H1 (cell line): ENCODE results near the gene PI4K2A. TPM values are rescaled to one million over a fixed set of nuclear protein-coding genes. Genes with fewer than 3 reads are reported as not detected.
A peak's percentile ranks its signal among the peaks of the same experiment; 100 is the strongest.

ENCODE experiments used
- CBX5 ChIP-seq: fragments of 300-800, 300-1000 bp; sonication (generic); IDR thresholded peaks from 2 replicates; pipeline ENCODE4 v1.7.1; 2016; ENCODE audit warnings: antibody characterized with exemption, low read length, low read depth
- CHD7 ChIP-seq: fragments of 300-600 bp; sonication (generic); IDR thresholded peaks from 2 replicates; pipeline ENCODE4 v1.7.1; 2012; ENCODE audit warnings: low read length, moderate library complexity, mild to moderate bottlenecking, inconsistent platforms; ENCODE audit not compliant: insufficient replicate concordance
- EP300 ChIP-seq, 2 experiments: IDR thresholded peaks; 1 replicate in 1 of 2; 2 replicates in 1 of 2; pipeline ENCODE4 v1.6.1; 2011 to 2012; ENCODE audit warnings: low read depth in 2 of 2, low read length in 2 of 2, mild to moderate bottlenecking in 2 of 2, borderline replicate concordance in 1 of 2, inconsistent platforms in 1 of 2, moderate library complexity in 1 of 2
- JUND ChIP-seq: IDR thresholded peaks from 2 replicates; pipeline ENCODE4 v1.6.1; 2011; ENCODE audit warnings: mild to moderate bottlenecking, improper control_type of control experiment, low read length
- SP1 ChIP-seq: IDR thresholded peaks from 2 replicates; pipeline ENCODE4 v1.6.1; 2011; ENCODE audit warnings: low read depth, low read length
- SUZ12 ChIP-seq: fragments of 200-600 bp; sonication (generic); IDR thresholded peaks from 2 replicates; pipeline ENCODE4 v1.6.1; 2012; ENCODE audit warnings: mild to moderate bottlenecking, inconsistent platforms, low read length, moderate library complexity, mixed read lengths
- YY1 ChIP-seq: IDR thresholded peaks from 2 replicates; pipeline ENCODE4 v1.6.1; 2011; ENCODE audit warnings: low read depth, mild to moderate bottlenecking, low read length
- polyA plus RNA-seq, 7 experiments: library from polyadenylated mRNA; depleted of rRNA in 3 of 7; stranded (reverse) in 5 of 7; unstranded in 2 of 7; fragments of >200 nt in 5 of 7; fragments of 200-250 nt in 2 of 7; gene quantifications; 1 replicate in 5 of 7; 2 replicates in 1 of 7; 4 replicates in 1 of 7; pipeline versions ENCODE4 v1.2.1 to v1.2.3, GENCODE V29; 2011 to 2013; ENCODE audit warnings: missing spikeins in 2 of 7, mixed read lengths in 2 of 7
- total RNA-seq: library from RNA; stranded (reverse); fragmentation: NEBNext Ultra II Directional; extraction: Animal tissue kit (Norgen Biotek cat#: 25700); gene quantifications from 2 replicates; pipeline ENCODE4 v1.2.1, GENCODE V29; 2021

PI4K2A gene
- total and polyA plus RNA-seq, 2 of the 8 experiments (the other 6 are each of a cell fraction or from before 2014, with no cell fraction given), result 20.7 to 21.9 TPM

DNA sequence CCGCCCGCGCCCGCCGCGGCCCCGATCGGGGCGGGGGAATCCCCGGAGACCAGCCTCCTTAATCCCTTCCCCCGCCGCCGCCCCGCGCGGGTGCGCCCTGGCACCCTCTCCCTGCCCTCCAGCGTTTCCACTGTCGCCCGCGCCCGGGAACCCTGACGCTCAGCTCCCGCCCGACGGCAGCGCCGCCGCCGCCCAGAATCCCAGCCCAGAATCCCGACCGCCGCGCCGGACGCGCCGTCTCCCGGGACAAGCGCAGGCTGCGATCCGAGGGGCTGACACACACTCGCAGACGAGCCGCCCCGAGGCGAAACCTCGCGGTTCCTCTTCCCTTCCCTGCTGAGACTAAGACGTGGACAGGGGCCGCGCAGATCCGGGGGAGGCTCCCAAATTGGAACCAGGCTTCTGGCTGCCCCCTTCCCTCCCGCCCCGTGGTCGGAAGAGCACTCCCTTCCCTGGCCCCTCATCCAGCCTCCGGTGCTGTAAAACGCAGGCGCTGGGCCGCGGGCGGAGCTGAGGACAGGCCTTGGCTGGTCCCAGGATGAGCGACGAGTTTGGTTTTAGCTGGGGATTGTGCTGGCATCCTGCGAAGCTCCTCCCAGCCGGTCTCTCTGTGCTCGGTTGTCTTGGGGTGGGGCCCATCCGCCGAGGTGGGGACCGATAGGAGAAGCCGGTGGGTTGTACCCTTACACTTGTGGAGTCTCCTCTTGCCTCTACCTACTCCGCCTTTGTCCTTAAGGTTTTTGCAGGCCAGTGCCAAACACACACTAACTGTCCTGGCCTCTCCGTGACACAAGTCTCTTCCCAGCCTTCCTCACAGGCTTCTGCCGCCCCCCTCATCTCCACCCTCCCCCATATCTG is 74.2 kb downstream of the PI4K2A start (continued):
- TF ChIP-seq CHD7, result no peak
- no peak for TF ChIP-seq JUND
- no peak for TF ChIP-seq SUZ12
- no peak for TF ChIP-seq CBX5
- no peak for TF ChIP-seq YY1
- no peak for TF ChIP-seq EP300 (IDR thresholded peaks at IDR 0.05; ENCODE audit: borderline replicate concordance in 1 of 2, low read depth in 2 of 2, low read length in 2 of 2)
- 0 out of 2 replicates have a peak, but pooled peaks have one; percentile 6 for TF ChIP-seq SP1
